ENCODE results near the gene EPHB1.

DNA sequence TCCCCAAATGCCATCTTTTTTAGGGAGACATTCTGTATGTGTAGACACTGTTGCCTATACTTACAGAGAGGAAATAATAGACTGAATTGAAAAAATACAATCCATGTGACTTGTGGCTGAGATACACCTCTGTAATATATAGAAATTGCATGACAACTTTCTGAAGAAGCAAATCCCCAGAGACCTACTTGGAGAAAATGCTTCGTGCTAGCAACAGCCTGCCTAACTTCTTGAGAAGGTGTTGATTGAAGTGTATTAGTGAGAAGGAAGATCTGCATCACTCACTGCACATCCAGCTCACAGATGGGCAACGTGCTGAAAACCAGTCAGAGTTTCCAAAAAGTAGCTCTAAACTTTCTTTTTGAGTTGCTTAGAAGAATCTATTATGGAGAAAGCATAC lies 404.1 kb downstream of the EPHB1 start:
- TF ChIP-seq POLR2A (IDR thresholded peaks at IDR 0.05) (no peak), POLR2AphosphoS5 (IDR thresholded peaks at IDR 0.05) (no peak)
- TF ChIP-seq, protein P1, sequence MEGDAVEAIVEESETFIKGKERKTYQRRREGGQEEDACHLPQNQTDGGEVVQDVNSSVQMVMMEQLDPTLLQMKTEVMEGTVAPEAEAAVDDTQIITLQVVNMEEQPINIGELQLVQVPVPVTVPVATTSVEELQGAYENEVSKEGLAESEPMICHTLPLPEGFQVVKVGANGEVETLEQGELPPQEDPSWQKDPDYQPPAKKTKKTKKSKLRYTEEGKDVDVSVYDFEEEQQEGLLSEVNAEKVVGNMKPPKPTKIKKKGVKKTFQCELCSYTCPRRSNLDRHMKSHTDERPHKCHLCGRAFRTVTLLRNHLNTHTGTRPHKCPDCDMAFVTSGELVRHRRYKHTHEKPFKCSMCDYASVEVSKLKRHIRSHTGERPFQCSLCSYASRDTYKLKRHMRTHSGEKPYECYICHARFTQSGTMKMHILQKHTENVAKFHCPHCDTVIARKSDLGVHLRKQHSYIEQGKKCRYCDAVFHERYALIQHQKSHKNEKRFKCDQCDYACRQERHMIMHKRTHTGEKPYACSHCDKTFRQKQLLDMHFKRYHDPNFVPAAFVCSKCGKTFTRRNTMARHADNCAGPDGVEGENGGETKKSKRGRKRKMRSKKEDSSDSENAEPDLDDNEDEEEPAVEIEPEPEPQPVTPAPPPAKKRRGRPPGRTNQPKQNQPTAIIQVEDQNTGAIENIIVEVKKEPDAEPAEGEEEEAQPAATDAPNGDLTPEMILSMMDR (IDR thresholded peaks at IDR 0.05) = no peak

Measured in transverse colon (tissue), 4 donors.